GM21390 (cell line): Measurements from ENCODE around the gene MAB21L3.

Source experiments
- ATAC-seq: cut with Tn5 transposase; IDR thresholded peaks from one replicate; pipeline ENCODE4 v1.9.1; 2021; ENCODE audit not compliant: unreplicated experiment

Gene MAB21L3

DNA sequence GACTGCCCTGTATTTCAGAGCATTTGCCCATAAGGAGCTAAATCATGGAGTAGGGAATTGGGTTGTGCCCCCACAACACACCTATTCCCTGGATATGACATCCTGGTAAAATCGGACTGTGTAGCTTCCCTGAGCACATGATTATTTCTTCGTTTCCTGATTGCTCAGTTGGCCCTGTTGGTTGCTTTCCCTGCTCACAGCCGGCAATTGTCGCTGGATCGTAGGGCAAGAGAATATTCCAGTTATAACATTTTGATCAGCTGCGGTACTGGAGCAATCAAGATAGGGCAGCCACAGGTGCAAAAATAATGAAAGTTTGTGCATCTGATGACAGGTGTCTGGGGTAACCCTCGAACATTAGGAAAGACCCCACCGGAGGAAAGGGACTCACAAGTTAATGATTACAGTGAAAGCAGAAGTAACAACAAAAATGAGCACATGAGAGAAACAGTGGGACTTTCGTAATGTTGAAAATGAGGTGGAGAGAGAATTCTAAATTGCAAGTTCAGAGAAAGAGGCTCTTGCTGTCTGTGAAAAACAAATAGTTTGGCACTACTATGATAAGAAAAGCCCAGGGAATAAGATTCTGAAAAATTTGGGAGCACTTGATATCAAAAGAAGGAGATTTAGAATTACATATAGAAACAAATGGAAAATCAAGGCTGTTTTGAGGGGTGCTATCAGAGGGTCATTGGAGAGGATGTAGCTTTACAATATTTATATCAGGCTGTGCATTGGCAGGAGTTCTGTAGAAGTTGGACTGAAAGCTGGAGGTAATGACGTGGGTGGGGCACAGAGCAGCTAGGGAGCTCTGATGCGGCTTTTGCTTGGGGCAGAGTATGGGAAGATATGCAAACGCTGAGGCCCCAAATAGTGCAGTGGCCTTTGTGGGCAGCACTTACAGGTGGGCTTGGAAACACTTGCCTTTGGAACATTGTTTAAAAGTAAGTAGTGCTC is at the start of gene MAB21L3:
Gene MAB21L3, plus strand, starts transcription at position 833 of the 957 bp plus-strand sequence. CDS start 1,217 bp downstream, outside the sequence.
- ATAC-seq = peak; percentile 62

DNA sequence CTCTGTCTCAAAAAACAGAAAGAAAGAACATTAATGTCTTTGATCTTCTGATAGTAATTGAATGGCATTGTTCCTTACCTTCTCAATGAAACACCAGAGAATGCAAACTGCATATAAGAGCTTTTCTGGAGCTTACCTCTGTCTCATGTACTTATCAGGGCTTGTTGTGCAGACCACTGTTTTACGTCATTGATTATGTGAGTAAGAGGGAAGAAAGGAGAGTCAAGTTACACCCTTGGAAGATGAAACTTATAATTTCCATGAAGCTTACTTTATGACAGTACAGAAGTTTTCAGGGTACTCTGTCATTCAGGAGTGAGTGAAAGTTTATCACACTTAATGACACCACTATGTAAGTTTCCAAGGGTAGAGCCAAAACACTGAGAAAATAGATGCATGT is 49.0 kb upstream of the MAB21L3 start:
- no peak for ATAC-seq

DNA sequence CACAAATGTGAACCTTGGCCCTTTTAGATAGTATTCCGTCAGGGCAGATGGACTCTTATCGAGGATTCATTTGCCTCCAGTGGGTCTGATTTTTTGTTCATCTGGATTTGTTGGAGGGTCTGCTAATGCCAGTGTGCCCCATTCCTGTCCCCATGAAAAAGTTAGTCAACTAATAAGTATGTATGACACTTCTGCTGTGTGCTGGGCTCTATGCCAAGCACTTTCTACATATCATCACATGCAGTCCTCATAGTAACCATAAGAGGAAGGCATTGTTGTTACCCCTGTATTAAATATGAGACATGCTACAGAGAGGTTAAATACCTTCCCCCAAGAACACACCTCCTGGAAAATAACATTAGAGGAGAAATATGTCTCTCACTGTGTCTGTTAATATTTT is 46.6 kb upstream of the MAB21L3 start:
- no peak for ATAC-seq

DNA sequence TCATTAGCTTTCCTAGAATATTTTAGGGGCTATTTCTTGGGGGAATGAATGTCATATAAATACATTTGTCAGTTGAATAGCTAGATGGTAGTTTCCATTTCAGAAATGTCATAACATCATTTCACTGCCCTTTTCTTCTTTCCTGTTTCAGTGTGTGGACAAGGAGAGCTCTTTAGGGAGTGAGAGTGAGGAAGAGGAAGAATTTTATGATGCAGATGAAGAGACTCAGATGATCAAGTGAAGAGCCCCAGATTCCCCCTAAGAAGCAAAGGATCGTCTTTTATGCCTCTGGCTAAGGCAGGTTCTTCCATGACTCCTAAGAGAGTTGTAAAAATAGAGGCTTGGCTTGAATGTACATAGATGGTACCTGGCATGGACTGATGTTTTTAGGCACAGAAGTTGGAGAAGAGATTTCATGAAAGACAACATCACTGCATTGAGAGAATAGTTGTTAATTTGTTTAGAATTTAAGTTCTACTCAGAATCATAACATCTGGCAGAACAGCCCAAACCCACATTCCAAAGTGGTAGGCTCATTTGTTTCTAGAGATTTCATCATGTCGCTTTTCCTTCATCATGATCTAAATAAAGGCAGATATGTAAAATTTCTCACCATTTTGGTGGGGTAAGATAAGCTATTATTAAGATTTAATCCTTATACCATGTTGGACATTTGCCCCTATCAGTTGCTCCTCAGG is 44.2 kb upstream of the MAB21L3 start:
- ATAC-seq = no peak

DNA sequence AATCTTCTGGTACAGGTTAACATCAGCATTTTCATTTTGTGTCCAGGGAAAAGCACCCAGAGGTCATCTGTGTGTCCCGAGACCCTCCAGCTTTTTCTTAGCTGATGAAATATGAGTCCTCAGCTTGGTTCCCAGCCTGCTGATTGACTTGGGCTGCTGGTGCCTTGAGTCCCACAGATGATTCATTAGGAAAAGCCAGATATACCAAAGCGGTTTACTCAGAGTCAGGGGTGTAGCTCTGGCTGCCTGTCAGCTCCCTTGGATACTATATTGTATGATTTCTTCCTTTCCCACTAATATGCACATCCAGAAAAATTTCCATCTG is 43.7 kb upstream of the MAB21L3 start:
- ATAC-seq = no peak

DNA sequence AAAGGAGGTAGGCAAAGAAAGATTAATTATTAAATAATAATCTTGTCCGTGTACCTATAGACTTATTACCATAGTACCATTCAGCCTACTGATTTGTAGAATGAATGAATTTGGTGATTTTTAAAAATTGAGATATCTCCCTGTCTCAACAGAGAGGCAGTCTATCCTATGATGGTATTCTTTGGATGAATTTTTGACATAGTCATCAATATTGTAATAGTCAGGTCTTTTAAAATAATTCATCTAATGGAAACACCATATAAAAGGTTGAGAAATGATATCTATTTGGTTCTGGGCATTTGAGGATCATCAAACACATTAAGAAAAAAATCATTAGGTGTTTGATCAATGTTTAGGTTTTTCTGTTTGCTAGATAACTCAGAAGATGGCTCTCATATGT is 35.6 kb upstream of the MAB21L3 start:
- no peak for ATAC-seq

DNA sequence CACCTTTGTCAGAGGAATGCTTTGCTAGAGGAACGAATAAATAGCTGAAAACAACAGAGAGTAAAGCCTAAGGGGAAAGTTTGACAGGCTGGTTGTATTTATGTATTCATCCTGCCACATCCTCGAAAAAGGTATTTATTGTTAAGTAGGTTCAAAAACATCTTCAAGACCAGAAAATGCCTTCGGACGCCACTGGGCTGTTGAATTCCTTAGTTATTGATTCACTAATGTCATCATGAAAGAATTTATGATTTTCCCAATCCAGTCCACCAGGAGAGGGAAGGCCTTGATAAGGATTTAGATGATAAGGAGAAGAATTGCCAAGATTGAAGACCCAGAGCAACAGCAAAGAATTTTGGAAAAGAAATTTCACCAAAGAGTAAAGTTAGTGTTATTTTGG is 35.2 kb upstream of the MAB21L3 start:
- no peak for ATAC-seq

DNA sequence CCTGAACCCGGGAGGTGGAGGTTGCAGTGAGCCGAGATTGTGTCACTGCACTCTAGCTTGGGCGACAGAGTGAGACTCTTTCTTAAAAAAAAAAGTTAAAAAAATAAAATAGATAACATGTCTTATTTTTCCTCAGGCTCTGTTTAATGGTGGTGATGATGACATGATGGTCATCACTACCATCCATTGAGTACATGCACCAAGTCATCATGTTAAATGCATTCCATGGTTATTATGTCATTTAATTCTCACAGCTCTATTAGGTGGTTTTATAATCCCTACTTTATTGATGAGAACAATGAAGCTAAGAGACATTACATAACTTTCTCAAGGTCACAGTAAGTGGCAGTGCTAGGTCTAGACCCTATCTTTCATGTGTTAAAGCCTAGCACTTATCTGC is 34.4 kb upstream of the MAB21L3 start:
- ATAC-seq = no peak

DNA sequence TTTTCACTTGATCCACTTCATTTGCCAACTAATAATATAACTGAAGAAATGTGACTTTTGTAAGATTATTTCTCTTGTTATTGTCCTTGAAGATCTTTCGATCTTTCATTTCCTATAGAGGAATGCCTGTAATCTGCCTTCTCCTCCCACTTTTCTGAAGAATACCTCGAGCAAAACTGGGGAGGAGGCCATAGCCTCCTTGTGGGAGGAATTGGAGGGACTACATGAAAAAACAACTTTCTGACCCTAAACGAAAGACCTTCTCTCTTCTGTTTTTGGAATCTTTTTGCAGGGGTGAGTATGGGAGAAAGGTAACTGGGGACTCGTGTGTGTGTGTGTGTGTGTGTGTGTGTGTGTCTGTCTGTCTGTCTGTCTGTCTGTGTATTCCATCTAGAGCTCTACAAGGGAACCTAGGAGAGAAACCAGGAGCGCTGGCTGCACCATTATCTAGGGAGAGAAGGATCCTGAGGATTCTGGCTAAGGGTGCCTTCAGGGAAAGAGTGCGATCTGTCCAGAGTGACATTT is 32.4 kb upstream of the MAB21L3 start:
- no peak for ATAC-seq

DNA sequence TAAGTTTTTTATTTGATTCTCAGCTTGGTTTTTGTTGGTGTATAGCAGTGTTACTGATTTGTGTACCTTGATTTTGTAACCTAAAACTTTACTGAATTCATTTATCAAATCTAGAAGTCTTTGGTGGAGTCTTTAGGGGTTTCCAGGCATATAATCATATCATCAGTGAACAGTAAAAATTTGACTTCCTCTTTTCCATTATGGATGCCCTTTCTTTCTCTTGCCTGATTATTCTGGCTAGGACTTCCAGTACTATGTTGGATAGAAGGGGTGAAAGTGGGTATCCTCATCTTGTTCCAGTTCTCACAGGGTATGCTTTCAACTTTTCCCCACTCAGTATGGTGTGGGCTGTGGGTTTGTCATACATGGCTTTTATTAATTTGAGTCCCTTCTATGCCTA is 23.6 kb upstream of the MAB21L3 start:
- no peak for ATAC-seq

DNA sequence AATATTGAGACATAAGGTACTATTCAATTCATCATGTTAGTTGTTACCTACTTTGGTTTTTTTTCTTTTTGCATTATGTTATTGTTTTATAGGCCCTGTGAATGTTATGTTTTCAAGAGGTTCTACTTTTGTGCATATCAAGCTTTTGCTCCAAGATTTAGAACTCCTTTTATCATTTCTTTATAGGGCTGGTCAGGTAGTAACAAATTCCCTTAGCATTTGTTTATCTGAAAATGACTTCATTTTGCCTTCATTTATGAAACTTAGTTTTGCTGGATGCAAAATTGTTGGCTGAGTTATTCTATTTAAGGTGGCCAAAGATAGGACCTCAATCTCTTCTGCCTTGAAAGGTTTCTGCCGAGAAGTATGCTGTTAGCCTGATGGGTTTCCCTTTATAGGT is 21.3 kb upstream of the MAB21L3 start:
- ATAC-seq = no peak

DNA sequence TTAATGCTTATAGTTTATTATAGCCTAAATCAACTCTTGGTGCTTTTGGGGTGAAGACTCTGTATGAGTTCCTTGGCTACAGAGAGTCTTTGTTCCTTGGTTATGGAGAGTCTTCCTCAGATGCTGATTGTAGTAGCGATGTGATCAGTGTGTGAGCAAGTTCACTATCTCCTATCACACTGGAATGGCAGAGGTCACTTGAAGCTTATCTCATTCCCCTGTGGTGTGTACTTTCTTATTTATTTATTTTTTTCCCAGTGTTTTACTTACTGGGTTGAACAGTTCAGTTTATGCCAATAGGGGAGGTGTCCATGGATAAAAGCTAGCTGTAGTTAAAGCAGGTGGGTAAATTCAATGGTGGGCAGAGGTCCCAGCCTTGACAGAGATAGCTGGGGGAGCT is 20.1 kb upstream of the MAB21L3 start:
- ATAC-seq = no peak

DNA sequence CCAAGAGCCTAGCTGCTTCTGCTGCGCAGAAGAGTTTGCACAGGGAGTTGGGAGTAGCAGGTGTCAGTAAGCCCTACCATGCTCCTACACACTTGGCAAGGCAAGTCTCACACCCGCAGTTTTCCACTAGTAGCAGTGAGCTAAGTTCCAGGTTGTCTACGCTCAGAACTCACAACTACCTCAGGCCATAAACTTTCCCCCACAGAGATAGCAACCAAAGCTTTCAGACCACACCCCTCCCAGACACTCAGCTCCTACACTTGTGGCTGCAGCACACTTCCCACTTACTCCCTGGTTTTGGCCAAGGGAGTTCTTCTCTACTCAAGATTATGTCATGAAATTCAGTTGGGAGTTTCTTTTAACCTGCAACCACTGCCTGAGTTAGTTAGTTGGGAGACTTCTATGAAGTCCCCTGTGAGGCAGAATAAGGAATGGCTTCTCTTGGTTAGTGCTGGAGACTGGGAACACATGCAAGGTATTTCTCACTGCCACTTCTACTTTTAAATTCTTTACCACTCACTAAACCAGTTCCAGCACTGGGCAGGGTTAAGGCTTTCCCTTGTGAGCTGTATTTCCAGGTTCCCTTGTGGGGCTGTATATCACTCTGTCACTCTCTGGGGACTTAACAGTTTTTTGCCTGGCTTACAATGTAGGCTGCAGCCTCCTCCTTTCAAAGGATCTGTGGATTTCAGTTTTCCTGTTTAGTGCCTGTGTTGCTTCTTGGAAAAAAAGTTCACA is 18.3 kb upstream of the MAB21L3 start:
- ATAC-seq = no peak

DNA sequence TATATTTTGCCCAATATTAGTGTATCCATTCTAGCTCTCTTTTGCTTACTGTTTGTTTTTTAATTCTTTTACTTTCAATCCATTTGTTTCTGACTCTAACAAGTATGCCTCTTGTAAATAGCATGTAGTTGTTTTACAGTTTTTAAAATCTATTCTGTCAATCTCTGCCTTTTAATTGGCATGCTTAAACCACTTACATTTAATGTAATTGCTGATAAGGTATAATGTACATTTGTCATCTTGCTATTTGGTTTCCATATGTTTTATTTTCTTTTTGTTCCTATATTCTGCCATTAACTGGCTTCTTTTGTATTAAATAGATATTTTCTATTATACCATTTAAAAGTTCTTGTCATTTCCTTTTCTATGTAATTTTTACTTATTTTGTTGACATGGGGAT is 16.2 kb upstream of the MAB21L3 start:
- ATAC-seq = no peak

DNA sequence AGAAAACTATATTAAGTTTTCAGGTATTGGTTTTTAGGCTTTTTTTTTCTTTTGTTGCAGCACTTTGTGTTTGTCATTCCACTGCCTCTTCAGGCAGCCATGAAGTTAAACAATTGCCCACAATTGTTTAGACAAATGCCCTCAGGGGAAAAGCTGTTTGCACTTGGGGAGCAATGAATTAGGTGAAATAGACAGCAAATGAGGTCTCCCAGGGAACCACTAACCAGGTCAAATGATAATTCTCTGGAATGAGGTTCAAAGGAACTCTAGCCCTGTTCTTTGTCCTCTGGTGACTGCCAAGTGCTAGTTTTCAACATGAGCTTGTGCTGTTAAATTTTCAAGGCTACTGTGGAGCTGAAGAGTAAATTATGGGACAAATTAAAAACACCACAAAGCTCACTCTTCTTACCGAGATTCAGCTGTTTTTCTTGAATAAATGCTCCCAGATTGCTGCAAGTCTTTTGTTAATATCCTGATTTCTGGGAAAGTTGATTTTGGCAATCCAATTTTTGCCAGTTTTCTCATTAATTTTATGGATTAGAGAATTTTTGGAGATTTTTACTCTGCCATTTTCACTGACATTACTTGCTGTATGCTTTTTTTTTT is 15.1 kb upstream of the MAB21L3 start:
- no peak for ATAC-seq

DNA sequence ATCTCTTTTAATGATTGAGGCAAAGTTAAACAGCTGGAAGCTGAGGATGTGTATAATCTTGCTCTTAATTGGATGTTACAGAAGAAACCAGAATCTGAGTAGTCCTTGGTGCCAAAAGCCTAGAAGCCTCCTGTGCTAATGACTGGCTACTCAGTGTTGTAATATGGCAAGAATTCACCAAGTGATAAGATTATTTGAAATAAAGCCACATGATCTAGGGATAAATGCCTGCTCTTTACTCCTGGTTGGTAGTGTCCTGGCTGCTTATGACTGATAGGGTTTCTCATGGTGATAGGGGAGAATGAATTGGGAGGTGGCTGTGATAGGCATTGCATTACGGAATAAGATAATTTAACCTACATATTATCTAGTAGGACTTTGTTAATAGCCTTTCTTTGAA is 13.6 kb upstream of the MAB21L3 start:
- no peak for ATAC-seq

DNA sequence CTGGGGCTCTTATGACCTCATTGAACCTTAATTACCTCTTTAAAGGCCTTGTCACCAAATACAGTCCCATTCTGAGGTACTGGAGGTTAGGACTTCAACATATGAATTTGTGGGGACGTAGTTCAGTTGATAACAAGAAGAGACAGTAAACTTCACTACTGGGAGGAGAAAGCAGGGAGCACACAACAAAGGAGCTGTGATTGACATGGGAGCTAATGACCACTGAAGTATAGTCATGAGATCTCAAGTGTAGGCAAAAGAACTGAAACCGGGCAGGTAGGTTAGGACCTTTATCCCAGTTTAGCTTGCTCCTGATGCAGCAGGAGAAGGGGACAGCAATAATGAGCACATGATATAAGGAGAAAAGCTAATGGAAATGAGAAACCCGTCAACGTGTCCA is 11.8 kb upstream of the MAB21L3 start:
- ATAC-seq = no peak

DNA sequence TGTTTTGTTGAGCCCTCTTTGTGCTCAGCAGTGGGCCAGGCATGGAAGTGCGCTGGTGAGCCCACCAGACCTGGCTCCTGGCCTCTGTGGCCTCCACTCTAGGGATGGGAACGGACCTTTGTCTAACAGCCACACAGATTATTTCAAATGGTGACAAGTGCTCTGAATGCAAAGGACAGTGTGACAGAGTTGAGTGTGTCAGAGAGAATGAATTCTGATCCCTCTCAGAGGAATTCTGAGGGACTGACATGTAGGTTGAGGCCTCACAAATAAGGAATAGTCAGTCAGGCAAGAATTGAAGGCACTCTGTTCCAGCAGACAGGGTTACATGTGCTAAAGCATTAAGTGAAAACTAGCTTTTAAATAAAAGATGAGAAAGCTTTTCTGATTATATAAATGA is 11.3 kb upstream of the MAB21L3 start:
- no peak for ATAC-seq

DNA sequence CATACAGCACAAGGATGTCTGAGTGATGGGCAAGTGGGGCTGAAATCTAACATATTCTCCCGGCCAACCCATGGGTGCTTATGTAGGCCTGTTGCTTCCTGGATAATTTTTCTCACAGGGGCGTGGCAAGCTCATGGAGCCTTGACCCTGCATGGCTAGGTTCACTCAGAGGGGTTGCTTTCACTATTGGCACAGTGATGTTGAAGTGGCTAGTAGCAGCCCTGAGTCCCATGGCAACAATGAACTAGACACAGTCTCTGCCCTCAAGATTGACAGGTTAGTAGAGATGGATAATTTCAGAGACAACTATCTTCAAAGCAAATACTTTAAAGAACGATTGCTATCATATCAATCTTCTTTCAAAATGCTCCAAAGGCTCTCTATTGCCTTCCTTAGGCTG is 6.5 kb upstream of the MAB21L3 start:
- ATAC-seq = no peak

DNA sequence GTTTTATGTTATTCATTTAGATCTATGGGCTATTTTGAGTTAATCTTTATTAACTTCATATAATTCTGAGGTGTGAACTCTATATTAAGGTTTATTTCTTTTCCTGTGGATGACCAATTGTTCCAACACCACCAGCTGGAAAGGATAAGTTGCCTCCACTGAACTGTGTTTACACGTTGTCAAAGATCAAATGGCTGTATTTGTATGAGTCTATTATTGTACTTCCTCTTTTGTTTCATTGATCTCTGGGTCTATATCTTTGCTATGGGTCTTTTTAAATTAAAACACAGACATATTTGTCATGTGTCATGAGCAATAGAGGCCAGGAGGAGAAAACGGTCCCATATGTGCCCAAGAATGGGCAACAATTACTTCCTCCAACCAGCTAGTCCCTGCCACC is 5.2 kb upstream of the MAB21L3 start:
- ATAC-seq = no peak

DNA sequence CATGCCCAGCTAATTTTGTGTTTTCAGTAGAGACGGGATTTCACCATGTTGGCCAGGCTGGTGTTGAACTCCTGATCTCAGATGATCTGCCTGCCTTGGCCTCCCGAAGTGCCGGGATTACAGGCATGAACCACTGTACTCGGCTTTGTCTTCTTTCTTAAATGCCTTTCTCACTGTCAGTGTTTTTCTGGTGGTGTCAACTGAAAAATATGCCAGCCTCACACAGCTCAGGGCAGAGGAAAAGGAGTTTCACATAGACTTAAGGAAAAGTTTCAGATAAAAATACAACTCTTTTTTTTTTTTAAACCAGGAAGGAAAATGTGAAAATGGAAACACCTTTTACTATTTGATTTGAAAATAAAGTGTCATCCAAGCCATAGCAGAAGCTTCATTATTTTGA is 4.6 kb upstream of the MAB21L3 start:
- no peak for ATAC-seq
